DND-41 (cell line): ENCODE results near the gene MFAP2.
"Not testable (repeated sequence)": the region's sequence is repeated elsewhere in the genome, so short reads cannot be mapped to it uniquely, and the experiment has no call there.

Experiments
- ATAC-seq: fragments of 200-7000 bp; cut with Tn5 transposase; 3 replicates; pipeline ENCODE4 v1.9.1; 2021; ENCODE audit warnings: low read depth; ENCODE audit not compliant: insufficient read depth
- DNase-seq: peaks from one replicate; pipeline ENCODE4 v3.0.0-alpha.2; 2020
- H2AFZ ChIP-seq: 2 replicates; pipeline ENCODE4 v1.6.0; 2012; ENCODE audit warnings: low read depth, low read length
- H3K27ac ChIP-seq: 2 replicates; pipeline ENCODE4 v1.5.1; 2012; ENCODE audit warnings: low read length, inconsistent platforms
- H3K27me3 ChIP-seq: fragments of 200-600 bp; sonication (generic); 2 replicates; pipeline ENCODE4 v1.6.0; 2012; ENCODE audit warnings: low read length, mild to moderate bottlenecking, inconsistent platforms; ENCODE audit not compliant: insufficient read depth, poor library complexity
- H3K36me3 ChIP-seq: 2 replicates; pipeline ENCODE4 v1.5.1; 2012; ENCODE audit warnings: low read length, inconsistent platforms; ENCODE audit not compliant: insufficient read depth
- H3K4me1 ChIP-seq: 2 replicates; pipeline ENCODE4 v1.5.1; 2012; ENCODE audit warnings: mild to moderate bottlenecking, low read length; ENCODE audit not compliant: insufficient read depth
- H3K4me2 ChIP-seq: 2 replicates; pipeline ENCODE4 v1.6.0; 2012; ENCODE audit warnings: mild to moderate bottlenecking, moderate library complexity, low read length, inconsistent platforms; ENCODE audit not compliant: insufficient read depth
- H3K4me3 ChIP-seq, 2 experiments: fragments of 200-600 bp in 1 of 2; shearing (Covaris generic) in 1 of 2; 2 replicates each; pipeline ENCODE4 v1.5.1; 2012 to 2016; ENCODE audit warnings: inconsistent platforms in 2 of 2, low read length in 2 of 2, mild to moderate bottlenecking in 2 of 2, low read depth in 1 of 2, moderate library complexity in 1 of 2
- H3K79me2 ChIP-seq: 2 replicates; pipeline ENCODE4 v1.6.0; 2012; ENCODE audit warnings: low read length, inconsistent platforms; ENCODE audit not compliant: insufficient read depth
- H3K9ac ChIP-seq: 2 replicates; pipeline ENCODE4 v1.6.0; 2012; ENCODE audit warnings: low read depth, mild to moderate bottlenecking, inconsistent platforms, low read length, moderate library complexity
- H3K9me3 ChIP-seq: 2 replicates; pipeline ENCODE4 v1.5.1; 2012; ENCODE audit warnings: low read length, moderate library complexity, mild to moderate bottlenecking, inconsistent platforms; ENCODE audit not compliant: insufficient read depth, severe bottlenecking
- H4K20me1 ChIP-seq: 2 replicates; pipeline ENCODE4 v1.6.0; 2012; ENCODE audit warnings: low read length; ENCODE audit not compliant: insufficient read depth
- CTCF ChIP-seq: IDR thresholded peaks from 2 replicates; pipeline ENCODE4 v1.5.1; 2012; ENCODE audit warnings: borderline replicate concordance, low read length, moderate library complexity, mild to moderate bottlenecking; ENCODE audit not compliant: poor library complexity, severe bottlenecking; ENCODE audit errors: extremely low read depth
- EZH2 ChIP-seq: IDR thresholded peaks from 3 replicates; pipeline ENCODE4 v1.6.1; 2012; ENCODE audit warnings: borderline replicate concordance, low read depth, mild to moderate bottlenecking, moderate library complexity, low read length, inconsistent platforms; ENCODE audit not compliant: severe bottlenecking

The MFAP2 gene

GRCh38 chr1:16944038-16944437 is 36.4 kb downstream of the MFAP2 start:
- H3K9ac ChIP-seq, result no peak overlapping the region
- no peak overlapping the region for H3K4me2 ChIP-seq
- TF ChIP-seq CTCF (no peak), EZH2 (no peak)

GRCh38 chr1:16939386-16940180 is 40.8 kb downstream of the MFAP2 start:
- not testable (repeated sequence) for DNase-seq, H3K79me2 ChIP-seq, H3K4me1 ChIP-seq, H3K27ac ChIP-seq, H3K9me3 ChIP-seq, H3K9ac ChIP-seq, H3K4me3 ChIP-seq, H2AFZ ChIP-seq, H3K4me2 ChIP-seq, H4K20me1 ChIP-seq, H3K27me3 ChIP-seq
- peak; percentile 57; the same call in 2 of the 3 replicates for ATAC-seq
- H3K36me3 ChIP-seq, result peaks cover 39% of the 10 kb centered on the region

More at GRCh38 chr1:16944038-16944437, 36.4 kb downstream of the MFAP2 start:
- Histone ChIP-seq H4K20me1 (no peaks in the 10 kb centered on the region; the same call in 1 of the 2 replicates), H3K9me3 (no peaks in the 10 kb centered on the region), H3K36me3 (peaks cover 36% of the 10 kb centered on the region), H2AFZ (no peak overlapping the region), H3K27ac (no peak overlapping the region), H3K4me1 (no peaks in the 10 kb centered on the region), H3K27me3 (no peaks in the 10 kb centered on the region), H3K4me3 (no peak overlapping the region), H3K79me2 (no peaks in the 10 kb centered on the region)
- ATAC-seq (no peak), DNase-seq (no peak)

GRCh38 chr1:16938351-16939321 is 41.8 kb downstream of the MFAP2 start:
- Histone ChIP-seq H3K9ac (no peak overlapping the region), H3K4me3 (no peak overlapping the region)

GRCh38 chr1:16936580-16936979 is 43.8 kb downstream of the MFAP2 start:
- H3K4me2 ChIP-seq, ATAC-seq, H3K9ac ChIP-seq, H3K27me3 ChIP-seq, H3K4me1 ChIP-seq, H3K4me3 ChIP-seq, H2AFZ ChIP-seq, H3K27ac ChIP-seq, DNase-seq, H3K79me2 ChIP-seq, H4K20me1 ChIP-seq, H3K9me3 ChIP-seq: not testable (repeated sequence)
- H3K36me3 ChIP-seq, result peaks cover 29% of the 10 kb centered on the region

More at GRCh38 chr1:16938351-16939321, 41.8 kb downstream of the MFAP2 start:
- Histone ChIP-seq H3K79me2 (no peaks in the 10 kb centered on the region), H3K36me3 (peaks cover 36% of the 10 kb centered on the region), H3K27me3 (no peaks in the 10 kb centered on the region), H3K27ac (no peak overlapping the region), H4K20me1 (no peaks in the 10 kb centered on the region), H2AFZ (no peak overlapping the region), H3K4me2 (no peak overlapping the region), H3K9me3 (no peaks in the 10 kb centered on the region), H3K4me1 (no peaks in the 10 kb centered on the region)
- ATAC-seq (no peak; the same call in 2 of the 3 replicates), DNase-seq (no peak)
- no peak for TF ChIP-seq CTCF
- no peak for TF ChIP-seq EZH2

- not testable (repeated sequence) for ATAC-seq, H3K9ac ChIP-seq, DNase-seq, H2AFZ ChIP-seq, H3K79me2 ChIP-seq, H4K20me1 ChIP-seq, H3K4me2 ChIP-seq, H3K9me3 ChIP-seq, H3K27me3 ChIP-seq, H3K27ac ChIP-seq, H3K4me3 ChIP-seq
- Histone ChIP-seq H3K36me3 (peaks cover 32% of the 10 kb centered on the region), H3K4me1 (peaks cover 12% of the 10 kb centered on the region)
These were observed 46.5 kb downstream of the MFAP2 start for GRCh38 chr1:16933945-16934344.
